D721Med (cell line): ENCODE measurements around the gene CAMK2A.

Experiments
- DNase-seq: peaks from one replicate; pipeline ENCODE4 v3.0.0; 2011; ENCODE audit warnings: low spot score; ENCODE audit not compliant: insufficient read length
- FAIRE-seq: peaks from 2 replicates; lab custom pipeline; 2011; peaks lifted over from hg19 to GRCh38; lab: Jason Lieb, UNC
- TF ChIP-seq, protein P1 (sequence below): IDR thresholded peaks from 2 replicates; pipeline ENCODE4 v1.5.1; 2012; ENCODE audit warnings: mild to moderate bottlenecking, control low read depth; ENCODE audit not compliant: insufficient read depth; ENCODE audit errors: missing control alignments

CAMK2A gene

DNA sequence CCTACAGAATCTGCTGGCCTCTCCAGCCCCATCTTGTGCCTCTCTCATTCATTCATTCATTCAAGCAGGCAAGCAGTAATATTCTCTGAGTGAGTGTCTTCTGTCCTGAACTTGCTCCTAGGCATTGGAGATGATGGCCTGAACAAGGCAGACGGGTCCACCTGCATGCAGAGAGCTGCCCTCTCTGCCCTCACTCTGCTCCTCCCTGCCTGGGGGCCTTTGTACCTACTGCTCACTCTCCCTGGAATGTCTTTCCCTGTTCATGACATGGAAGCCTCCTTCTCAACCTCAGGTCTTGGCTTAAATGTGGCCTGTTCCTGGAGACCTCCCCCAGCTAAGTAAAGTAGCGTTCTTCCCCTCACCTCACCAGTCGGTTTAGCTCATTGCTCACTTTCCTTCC lies 116.4 kb downstream of the CAMK2A start:
- DNase-seq, result no peak
- FAIRE-seq, result no peak
- TF ChIP-seq, protein P1, sequence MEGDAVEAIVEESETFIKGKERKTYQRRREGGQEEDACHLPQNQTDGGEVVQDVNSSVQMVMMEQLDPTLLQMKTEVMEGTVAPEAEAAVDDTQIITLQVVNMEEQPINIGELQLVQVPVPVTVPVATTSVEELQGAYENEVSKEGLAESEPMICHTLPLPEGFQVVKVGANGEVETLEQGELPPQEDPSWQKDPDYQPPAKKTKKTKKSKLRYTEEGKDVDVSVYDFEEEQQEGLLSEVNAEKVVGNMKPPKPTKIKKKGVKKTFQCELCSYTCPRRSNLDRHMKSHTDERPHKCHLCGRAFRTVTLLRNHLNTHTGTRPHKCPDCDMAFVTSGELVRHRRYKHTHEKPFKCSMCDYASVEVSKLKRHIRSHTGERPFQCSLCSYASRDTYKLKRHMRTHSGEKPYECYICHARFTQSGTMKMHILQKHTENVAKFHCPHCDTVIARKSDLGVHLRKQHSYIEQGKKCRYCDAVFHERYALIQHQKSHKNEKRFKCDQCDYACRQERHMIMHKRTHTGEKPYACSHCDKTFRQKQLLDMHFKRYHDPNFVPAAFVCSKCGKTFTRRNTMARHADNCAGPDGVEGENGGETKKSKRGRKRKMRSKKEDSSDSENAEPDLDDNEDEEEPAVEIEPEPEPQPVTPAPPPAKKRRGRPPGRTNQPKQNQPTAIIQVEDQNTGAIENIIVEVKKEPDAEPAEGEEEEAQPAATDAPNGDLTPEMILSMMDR, result no peak

DNA sequence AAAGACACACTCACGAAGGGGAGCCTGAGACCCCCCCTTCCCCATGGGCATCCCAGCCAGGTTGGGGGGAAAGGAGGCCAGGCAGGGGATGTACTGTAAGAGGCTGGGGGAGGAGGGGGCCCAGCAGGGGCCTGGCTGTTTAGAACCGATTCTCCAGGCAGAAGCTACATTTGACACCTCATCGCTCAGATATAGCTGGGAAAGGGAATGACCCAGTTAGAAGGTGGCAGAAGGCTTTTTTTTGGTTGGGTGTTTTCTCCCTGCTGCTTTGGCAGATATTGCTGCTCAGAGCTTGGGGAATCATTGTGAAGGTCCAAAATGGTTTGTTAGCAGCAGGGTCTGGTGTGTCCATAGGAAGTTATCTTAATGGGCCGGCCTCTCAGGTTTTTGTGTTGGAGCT lies 117.0 kb downstream of the CAMK2A start:
- no peak for FAIRE-seq

DNA sequence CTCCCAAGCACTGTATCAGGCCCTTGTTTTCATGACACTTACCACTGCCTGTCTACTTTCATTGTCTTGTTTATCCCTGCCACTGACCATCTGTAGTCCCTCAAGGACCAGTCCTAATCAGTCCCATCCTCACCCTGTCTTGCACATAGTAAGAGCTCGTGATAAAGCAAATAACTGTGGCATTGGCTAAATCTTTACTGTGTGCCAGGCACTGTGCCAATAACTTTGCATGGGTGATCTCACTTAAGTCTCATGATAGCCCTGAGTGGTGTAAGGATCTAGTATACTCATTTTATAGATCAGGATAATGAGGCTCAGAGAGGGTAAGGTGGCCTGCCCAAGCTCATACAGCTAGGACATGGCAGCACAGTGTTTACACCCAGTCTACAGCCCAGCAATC lies 117.4 kb downstream of the CAMK2A start:
- TF ChIP-seq, protein P1, result no peak
- FAIRE-seq (no peak), DNase-seq (no peak)

More for the DNA sequence above, 117.0 kb downstream of the CAMK2A start:
- no peak for DNase-seq
- TF ChIP-seq, protein P1, result no peak
